IPS DF 4.7 (cell line): Measurements from ENCODE around the gene DNAJC1.
"Not testable (repeated sequence)": the region's sequence is repeated elsewhere in the genome, so short reads cannot be mapped to it uniquely, and the experiment has no call there.

Source experiments
- DNase-seq: peaks from one replicate; pipeline ENCODE4 v3.0.0-alpha.2; 2013; ENCODE audit warnings: low spot score; ENCODE audit errors: extremely low read depth

DNAJC1 gene

GRCh38 chr10:21830037-21830436 is 173.5 kb downstream of the DNAJC1 start:
- DNase-seq = no peak

- DNase-seq = no peak
These were observed 176.2 kb downstream of the DNAJC1 start for GRCh38 chr10:21827308-21827707.

GRCh38 chr10:21826725-21827124 is 176.8 kb downstream of the DNAJC1 start:
- DNase-seq = no peak

GRCh38 chr10:21825345-21825744 is 178.2 kb downstream of the DNAJC1 start:
- DNase-seq = no peak

GRCh38 chr10:21824409-21824808 is 179.1 kb downstream of the DNAJC1 start:
- DNase-seq = no peak

- DNase-seq = no peak
These were observed 179.9 kb downstream of the DNAJC1 start for GRCh38 chr10:21823617-21824016.

DNA sequence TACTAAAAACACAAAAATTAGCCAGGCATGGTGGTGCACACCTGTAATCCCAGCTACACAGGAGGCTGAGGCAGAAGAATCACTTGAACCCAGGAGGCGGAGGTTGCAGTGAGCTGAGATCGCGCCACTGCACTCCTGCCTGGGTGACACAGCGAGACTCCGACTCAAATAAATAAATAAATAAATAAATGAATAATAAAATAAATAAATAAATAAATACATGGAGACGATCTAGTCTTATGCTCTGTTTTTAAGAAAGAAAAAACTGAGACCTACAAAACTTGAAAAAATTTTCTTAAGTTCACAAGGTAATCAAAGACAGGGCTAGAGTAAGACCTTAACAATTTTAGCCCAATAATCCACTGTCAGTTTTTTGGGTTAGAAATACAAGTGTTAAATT is 181.3 kb downstream of the DNAJC1 start:
- not testable (repeated sequence) for DNase-seq

DNA sequence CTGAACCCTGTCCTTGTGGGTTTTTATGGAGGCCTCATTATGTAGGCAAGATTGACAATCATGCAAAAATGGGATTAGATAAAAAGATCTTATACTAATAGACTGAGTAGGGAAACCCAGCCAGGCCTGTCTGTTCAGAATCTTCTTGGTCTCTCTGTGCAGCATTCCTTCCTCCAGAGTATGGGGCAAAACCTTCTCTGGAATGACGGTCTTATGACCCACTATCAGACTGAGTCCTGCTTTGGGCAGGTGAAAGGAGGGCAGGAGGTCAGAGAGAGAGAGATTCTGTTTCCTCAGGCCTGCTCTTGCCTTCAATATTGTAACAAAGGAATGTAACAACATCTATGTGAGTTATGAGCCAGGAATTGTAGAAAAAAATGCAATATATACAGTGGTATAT is 182.6 kb downstream of the DNAJC1 start:
- DNase-seq = no peak

- DNase-seq = not testable (repeated sequence)
These were observed 185.1 kb downstream of the DNAJC1 start for GRCh38 chr10:21818416-21818815.

- DNase-seq = no peak
These were observed 188.7 kb downstream of the DNAJC1 start for GRCh38 chr10:21814866-21815265.

DNA sequence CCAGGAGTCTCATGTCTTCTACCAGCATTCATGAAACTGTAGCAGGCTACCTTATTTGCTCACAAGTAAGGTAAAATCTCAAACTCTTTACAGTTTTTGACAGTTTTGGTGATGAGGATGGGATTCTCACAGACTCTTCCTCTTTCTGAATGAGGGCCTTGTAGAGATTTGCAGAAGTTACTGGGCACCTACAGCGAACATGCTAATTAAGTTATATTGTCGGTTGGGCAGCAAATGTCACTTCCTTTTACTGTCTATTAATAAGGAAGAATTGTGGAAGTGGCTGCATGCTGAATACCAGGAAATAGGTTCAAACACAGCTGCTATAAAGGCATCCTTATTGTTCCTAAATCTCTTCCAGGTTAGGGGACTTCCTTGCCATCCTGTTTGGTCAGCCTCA is 189.6 kb downstream of the DNAJC1 start:
- no peak for DNase-seq

DNA sequence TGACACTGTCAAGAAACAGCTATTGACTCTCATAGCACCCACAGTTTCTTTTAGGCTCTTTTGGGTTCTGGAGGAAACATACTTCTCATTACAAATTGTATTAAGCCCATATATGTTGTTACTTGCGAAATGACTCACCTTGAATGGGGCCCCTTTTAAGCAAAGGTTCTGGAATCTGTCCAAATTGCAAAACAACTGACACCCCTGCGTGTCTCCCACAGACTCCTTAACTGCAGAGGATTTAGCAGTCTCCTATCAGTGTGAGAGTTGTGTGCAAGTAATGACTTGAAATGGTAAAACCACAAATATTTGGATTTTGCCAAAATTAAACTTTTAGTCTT is 192.3 kb downstream of the DNAJC1 start:
- DNase-seq = no peak

DNA sequence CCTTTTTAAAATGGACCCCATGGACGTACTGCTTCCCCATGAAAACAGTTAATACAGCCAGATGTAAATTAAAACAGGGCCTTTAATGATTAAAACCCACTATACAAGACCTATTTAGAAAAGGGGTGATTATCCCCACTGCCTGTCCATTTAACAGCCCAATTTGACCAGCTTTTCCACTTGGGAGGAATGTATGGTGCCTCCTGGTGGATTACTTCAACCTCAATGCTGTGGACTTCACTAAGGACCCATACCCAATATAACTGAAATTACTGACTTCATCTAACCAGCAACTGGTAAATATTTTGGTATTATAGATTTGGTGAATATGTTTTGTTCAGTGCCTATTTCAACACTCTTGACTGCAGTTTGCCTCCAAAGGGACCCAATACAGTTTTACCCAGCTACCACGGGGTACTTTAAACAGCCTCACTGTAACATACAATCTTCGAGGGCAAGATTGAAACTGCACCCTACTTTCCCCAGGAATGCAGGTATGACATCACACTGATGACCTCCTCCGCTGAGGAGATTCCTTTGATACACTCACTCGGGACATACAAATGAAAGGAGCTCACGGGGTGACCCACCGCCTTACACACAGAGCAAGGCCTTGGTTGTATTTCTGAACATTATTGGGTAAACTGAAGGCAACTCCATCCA is 192.8 kb downstream of the DNAJC1 start:
- no peak for DNase-seq

- DNase-seq = no peak
These were observed 195.0 kb downstream of the DNAJC1 start for GRCh38 chr10:21808550-21808949.

- peak; percentile 14 for DNase-seq
These were observed 196.3 kb downstream of the DNAJC1 start for GRCh38 chr10:21807180-21807579.

GRCh38 chr10:21803374-21803773 is 200.2 kb downstream of the DNAJC1 start:
- no peak for DNase-seq

DNA sequence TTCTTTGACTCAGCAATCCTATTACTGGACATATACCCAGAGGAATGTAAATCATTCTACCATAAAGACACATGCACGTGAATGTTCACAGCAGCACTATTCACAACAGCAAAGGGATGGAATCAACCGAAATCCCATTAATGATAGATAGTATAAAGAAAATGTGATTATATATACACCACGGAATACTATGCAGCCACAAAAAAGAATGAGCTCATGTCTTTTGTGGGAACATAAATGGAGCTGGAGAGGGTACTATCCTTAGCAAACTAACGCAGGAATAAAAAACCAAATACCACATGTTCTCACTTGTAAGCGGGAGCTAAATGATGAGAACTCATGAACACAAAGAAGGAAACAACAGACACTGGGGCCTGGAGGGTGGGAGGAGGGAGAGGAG is 201.9 kb downstream of the DNAJC1 start:
- no peak for DNase-seq

GRCh38 chr10:21797984-21798765 is 205.4 kb downstream of the DNAJC1 start:
- no peak for DNase-seq

DNA sequence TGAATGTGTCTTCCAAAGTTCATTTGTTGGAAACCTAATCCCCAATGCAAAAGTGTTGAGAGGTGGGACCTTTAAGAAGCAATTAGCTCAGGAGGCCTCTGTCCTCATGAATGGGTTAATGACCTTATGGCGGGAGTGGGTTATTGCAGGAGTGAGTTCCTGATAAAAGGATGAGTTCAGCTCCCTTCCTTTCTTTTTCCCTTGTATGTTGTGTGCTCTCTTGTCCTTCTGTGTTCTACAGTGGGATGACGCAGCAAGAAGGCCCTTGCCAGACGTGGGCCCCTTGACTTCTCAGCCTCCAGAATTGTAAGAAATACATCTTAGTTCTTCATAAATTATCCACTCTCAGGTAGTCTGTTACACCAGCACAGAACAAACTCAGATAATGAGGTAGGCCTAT is 206.0 kb downstream of the DNAJC1 start:
- no peak for DNase-seq

DNA sequence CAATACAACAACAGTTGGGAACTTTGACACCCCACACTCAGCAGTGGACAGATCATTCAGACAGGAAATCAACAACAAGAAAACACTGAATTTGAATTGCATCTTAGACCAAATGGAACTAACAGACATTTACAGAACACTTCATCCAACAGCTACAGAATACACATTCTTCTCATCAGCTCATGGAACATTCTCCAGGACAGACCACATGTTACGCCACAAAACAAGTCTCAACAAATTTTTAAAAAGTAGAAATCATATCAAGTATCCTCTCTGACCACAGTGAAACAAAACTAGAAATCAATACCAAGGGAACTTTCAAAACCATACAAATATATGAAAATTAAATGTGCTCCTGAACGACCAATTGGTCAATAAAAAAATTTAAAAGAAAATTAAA is 212.3 kb downstream of the DNAJC1 start:
- no peak for DNase-seq

GRCh38 chr10:21776883-21777282 is 226.6 kb downstream of the DNAJC1 start:
- no peak for DNase-seq

- no peak for DNase-seq
These were observed 232.3 kb downstream of the DNAJC1 start for GRCh38 chr10:21771219-21771618.

DNA sequence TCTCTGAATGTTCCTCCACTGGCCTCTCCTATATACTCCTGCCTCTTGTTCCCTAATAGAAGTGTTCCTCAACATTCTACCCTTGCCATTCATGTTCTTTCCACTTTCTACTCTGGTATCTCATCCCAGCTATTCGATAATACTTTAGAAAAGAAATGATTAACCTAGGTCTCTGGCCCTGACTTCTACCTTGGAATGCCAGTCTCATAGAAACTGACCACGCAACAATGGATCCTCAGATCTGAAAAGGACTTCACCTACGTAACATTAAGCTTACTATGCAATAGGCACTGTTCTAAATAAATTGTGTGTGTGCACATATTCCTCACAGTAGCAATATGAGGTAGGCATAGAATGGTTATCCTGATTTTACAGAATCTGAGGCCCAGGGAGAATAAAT is 234.5 kb downstream of the DNAJC1 start:
- no peak for DNase-seq
